Measurements from ENCODE around the gene AGPAT2.
"Not testable (repeated sequence)": the region's sequence is repeated elsewhere in the genome, so short reads cannot be mapped to it uniquely, and the experiment has no call there.

AGPAT2 gene

GRCh38 chr9:136720251-136720897 is 33.1 kb upstream of the AGPAT2 start:
- DNase-seq, result no peak

GRCh38 chr9:136719195-136719880 is 32.1 kb upstream of the AGPAT2 start:
- no peak for DNase-seq

- no peak for DNase-seq
Measured at GRCh38 chr9:136718345-136719194, 31.3 kb upstream of the AGPAT2 start.

GRCh38 chr9:136717399-136717798 is 30.1 kb upstream of the AGPAT2 start:
- DNase-seq, result no peak

GRCh38 chr9:136714893-136715274 is 27.6 kb upstream of the AGPAT2 start:
- no peak for DNase-seq

GRCh38 chr9:136714096-136714892 is 27.0 kb upstream of the AGPAT2 start:
- DNase-seq, result no peak

GRCh38 chr9:136713550-136713949 is 26.3 kb upstream of the AGPAT2 start:
- DNase-seq, result no peak

GRCh38 chr9:136712690-136713544 is 25.7 kb upstream of the AGPAT2 start:
- DNase-seq, result no peak

GRCh38 chr9:136711751-136712689 is 24.8 kb upstream of the AGPAT2 start, which contains the start of gene DIPK1B:
TSS of gene DIPK1B (plus strand) at chr9:136712572. CDS start at chr9:136712666, 94 bp downstream.
- DNase-seq, result no peak

GRCh38 chr9:136711219-136711648 is 24.0 kb upstream of the AGPAT2 start:
- not testable (repeated sequence) for DNase-seq

- no peak for DNase-seq
Measured at GRCh38 chr9:136710543-136710942, 23.3 kb upstream of the AGPAT2 start.

- DNase-seq, result no peak
Measured at GRCh38 chr9:136709454-136710109, 22.3 kb upstream of the AGPAT2 start.

GRCh38 chr9:136707849-136708517 is 20.7 kb upstream of the AGPAT2 start:
- DNase-seq, result no peak

GRCh38 chr9:136707011-136707410 is 19.8 kb upstream of the AGPAT2 start:
- DNase-seq, result no peak

GRCh38 chr9:136705564-136705963 is 18.3 kb upstream of the AGPAT2 start:
- no peak for DNase-seq

- DNase-seq, result not testable (repeated sequence)
Measured at GRCh38 chr9:136704741-136705140, 17.5 kb upstream of the AGPAT2 start.

GRCh38 chr9:136703276-136703860 is 16.1 kb upstream of the AGPAT2 start:
- no peak for DNase-seq

- DNase-seq, result no peak
Measured at GRCh38 chr9:136701668-136702053, 14.4 kb upstream of the AGPAT2 start.

Data from activated T-cell treated with anti-CD3 and anti-CD28 coated beads for 4 hours (primary cell).